HG02870 (cell line): Measurements from ENCODE around the gene TJP2.

Experiments used
- ATAC-seq: cut with Tn5 transposase; IDR thresholded peaks from one replicate; pipeline ENCODE4 v1.9.1; 2021; ENCODE audit warnings: mild to moderate bottlenecking, moderate library complexity; ENCODE audit not compliant: unreplicated experiment

The TJP2 gene

DNA sequence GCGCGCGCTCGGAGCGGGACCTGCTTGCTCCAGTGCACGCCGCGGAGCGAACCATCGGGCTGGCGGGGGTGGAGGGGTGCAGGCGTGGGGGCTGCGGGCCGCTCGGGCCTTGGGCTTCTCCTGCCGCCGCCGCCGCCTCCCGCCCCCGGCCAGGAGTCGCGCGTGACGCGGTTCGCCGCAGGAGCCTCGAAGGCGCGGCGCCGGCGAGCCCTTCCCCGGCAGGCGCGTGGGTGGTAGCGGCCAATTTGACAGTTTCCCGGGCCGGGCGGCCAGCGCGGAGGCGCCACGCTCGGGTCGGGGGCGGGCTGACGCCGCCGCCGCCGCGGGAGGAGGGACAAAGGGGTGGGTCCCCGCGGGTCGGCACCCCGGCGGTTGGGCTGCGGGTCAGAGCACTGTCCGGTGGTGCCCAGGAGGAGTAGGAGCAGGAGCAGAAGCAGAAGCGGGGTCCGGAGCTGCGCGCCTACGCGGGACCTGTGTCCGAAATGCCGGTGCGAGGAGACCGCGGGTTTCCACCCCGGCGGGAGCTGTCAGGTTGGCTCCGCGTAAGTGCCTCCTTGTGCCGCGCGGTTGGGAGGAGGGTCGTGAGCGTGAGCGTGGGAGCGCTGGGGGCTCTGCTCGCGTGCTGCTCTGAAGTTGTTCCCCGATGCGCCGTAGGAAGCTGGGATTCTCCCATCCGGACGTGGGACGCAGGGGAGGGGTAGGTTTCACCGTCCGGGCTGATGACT is at the start of gene TJP2:
Gene TJP2 (plus strand): TSS at position 387 of the 725 bp plus-strand sequence. CDS start 96 bp downstream, at position 483.
- peak; percentile 27 for ATAC-seq

DNA sequence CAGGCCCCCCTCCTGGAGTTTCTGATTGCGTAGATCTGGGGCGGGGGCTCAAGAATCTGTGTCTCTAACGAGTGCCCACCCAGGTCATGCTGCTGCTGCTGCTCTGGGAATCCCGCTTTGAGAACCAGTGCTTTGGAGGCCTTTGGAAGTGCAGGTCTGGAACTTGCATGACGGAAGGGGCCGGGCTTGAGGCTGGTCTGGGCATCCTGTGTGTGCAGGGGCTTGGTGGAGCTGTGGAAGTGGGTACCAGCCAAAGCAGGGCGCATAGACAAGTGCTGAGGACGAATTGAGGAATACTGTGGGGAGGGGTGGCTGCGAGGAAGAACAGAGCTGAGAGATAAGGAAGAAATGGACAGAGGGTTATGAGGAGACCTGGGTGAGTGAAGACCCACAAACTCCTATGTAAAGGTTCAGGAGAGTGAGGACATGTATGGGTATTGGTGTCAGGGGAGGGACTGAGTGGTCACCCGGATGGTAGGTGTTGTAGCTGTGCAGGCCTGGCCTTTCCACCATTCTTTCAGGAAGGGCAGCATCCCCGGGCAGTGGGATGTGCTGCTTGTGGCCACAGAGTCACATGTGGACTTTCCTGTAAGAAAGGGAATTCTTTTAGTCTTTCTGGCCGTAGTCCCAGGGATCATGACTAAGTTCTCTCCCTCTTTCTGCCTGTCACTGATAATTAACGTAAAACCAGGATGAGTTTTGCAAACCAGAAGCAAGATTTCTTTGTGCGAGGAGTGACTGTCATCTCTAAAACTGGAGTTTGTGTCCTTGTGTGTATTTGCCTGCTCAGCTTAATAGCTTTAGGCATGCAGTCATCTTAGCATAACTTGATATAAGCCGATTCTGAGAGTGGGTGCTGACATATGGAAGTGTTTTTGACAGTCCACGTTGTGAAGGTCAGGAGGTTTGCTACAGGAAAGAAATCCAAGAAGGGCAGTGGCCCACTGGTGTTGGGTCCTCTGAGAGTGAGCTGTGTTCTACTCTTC is 43.3 kb upstream of the TJP2 start:
- ATAC-seq, result no peak

- ATAC-seq, result no peak
These were observed 42.4 kb upstream of the TJP2 start for GRCh38 chr9:69131682-69132081.

DNA sequence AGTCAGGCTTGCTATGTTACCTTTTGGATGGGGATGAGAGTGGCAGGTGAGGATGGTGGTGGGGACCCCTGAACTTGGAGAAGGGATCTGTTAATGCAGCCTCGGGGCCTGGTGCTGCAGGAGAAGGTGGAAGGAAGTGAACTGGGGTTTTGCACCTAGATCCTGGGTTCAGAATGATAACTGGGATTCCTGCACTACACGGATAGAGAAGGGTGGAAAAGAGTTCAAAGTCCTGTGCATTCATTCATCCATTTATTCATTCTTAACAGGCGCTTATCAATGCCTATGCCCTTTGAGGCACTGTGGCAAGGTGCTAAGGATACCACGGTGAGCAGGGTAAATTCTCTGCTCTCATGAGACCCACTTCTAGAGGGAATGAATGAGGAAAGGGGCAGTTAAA is 41.7 kb upstream of the TJP2 start:
- ATAC-seq, result no peak

DNA sequence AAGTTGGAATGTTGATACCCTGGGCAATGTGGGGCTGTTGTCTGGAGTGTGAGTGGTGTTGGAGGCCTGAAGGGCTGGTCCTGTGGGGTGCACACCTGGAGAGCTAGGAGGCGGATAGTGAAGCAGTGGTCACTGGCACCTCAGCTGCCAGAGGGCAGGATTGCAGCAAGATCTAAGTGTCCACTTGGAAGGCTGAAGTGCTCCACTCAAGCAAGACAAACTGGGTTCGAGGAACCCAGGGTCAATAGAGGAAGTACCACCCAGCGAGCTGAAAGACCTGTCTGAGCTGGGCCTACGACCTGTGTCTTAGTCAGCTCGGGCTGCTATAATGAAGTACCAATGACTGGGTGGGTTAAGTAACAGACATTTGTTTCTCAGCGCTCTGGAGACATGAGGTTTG is 39.7 kb upstream of the TJP2 start:
- ATAC-seq, result no peak

- ATAC-seq, result no peak
These were observed 37.9 kb upstream of the TJP2 start for GRCh38 chr9:69136185-69136584.

DNA sequence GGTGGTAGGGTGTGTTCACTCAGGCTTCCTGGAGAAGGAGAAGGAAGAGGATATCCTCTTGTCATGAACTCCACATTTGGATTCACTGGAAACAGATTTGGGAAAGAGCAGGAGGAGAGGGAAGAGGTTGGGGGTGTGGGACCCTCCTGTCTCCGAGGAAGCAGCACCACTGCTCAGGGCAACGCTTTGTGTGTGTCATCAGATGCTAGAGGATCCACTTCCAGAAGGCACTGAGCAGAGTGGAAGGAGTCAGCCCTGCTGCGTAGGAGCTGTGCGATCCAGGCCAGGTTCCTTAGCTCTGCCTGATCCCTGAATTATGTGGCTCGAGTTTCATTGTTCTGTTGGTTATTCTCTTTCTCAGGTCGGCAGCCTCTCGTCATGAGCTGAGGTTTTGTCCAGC is 37.3 kb upstream of the TJP2 start:
- no peak for ATAC-seq

- no peak for ATAC-seq
These were observed 36.8 kb upstream of the TJP2 start for GRCh38 chr9:69137311-69137710.

GRCh38 chr9:69139596-69139995 is 34.5 kb upstream of the TJP2 start:
- ATAC-seq, result no peak

DNA sequence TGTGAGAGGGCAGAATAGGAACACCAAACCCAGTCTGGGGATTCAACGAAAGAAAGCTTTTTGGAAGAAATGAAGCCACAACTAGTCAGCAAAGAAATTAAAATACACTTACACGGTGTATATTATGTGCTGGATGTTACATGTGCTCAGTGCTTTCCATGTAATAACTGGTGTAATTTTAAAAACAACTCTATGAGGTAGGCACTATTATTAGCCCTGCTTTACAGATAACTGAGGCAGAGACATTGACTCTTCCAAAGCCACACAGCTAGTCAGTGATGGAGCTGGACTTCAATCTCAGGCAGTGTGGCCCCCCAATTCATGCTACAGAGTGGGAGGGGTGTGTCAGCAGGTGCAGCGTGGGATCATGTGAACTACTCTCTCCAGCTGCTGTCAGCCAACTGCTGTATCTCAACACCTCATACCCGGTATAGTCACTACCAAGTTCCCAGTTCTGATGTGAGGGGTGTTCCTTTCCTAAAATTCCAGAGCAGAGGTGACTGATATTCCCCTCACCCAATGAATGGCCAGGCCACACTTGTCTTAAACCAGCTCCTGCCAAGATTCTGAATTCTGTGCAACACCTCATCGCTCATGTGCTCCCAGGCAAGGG is 33.8 kb upstream of the TJP2 start:
- no peak for ATAC-seq

- ATAC-seq, result no peak
These were observed 32.2 kb upstream of the TJP2 start for GRCh38 chr9:69141851-69142250.

GRCh38 chr9:69143291-69143690 is 30.8 kb upstream of the TJP2 start:
- no peak for ATAC-seq

GRCh38 chr9:69145144-69145715 is 28.8 kb upstream of the TJP2 start:
- no peak for ATAC-seq

GRCh38 chr9:69147041-69147834 is 26.8 kb upstream of the TJP2 start:
- ATAC-seq, result no peak

- ATAC-seq, result no peak
These were observed 24.7 kb upstream of the TJP2 start for GRCh38 chr9:69149321-69149807.

- no peak for ATAC-seq
These were observed 22.6 kb upstream of the TJP2 start for GRCh38 chr9:69151506-69151905.

- ATAC-seq, result no peak
These were observed 20.2 kb upstream of the TJP2 start for GRCh38 chr9:69153707-69154521.

DNA sequence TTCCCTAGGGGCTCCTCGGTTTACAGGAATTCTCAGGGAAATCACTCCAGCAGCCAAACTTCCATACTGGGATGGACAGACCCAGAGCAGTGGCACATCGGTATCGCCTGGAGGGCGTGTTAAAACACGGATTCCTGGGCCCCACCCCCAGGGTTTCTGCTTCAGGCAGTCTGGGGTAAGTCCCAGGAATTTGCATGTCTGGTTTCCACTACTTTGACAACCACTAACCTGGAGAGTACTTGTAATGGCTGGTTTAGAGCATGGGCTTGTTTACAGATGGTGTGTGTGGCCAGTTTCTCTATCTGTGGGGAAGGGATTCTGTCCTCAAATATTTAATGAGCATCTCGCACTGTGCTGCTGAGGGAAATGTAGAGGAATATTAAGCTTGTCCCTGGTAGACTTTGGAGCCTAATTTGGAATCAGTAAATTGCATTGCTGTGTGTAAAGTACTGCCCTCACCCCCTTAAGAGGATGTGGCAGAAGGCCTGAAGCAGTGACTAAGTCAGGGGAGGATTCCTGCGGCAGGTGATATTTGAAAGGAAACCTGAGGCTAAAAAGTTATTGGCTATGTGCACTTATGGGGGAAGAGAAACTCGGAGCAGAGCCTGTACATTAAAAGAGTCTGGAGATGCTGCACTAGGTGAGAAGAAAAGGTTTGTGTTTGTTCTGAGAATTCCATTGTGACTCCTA is 18.6 kb upstream of the TJP2 start:
- peak; percentile 98 for ATAC-seq
